Esophagus squamous epithelium (tissue), 5 donors: ENCODE measurements around the gene SRC. TPM values are rescaled to one million over a fixed set of nuclear protein-coding genes. Genes with fewer than 3 reads are reported as not detected.
A peak's percentile ranks its signal among the peaks of the same experiment; 100 is the strongest.
"Not testable (repeated sequence)": the region's sequence is repeated elsewhere in the genome, so short reads cannot be mapped to it uniquely, and the experiment has no call there.

ENCODE experiments used
- DNase-seq: peaks from one replicate; lab custom pipeline; 2025; lab: John Stamatoyannopoulos, UW
- H3K27ac ChIP-seq, 4 donors: fragments of 200-600 bp; sonication (generic); one replicate each; pipeline ENCODE4 v1.5.1; 2016 to 2019; ENCODE audit warnings: mild to moderate bottlenecking in 1 of 4
- H3K27me3 ChIP-seq, 4 donors: fragments of 200-600 bp; sonication (generic); 1 replicate in 3 of 4; 2 replicates in 1 of 4; pipeline versions ENCODE4 v1.5.1 to v1.6.0; 2017 to 2021; ENCODE audit warnings: antibody characterized with exemption in 1 of 4
- H3K36me3 ChIP-seq, 3 donors: fragments of 200-600 bp; sonication (generic); one replicate each; pipeline ENCODE4 v1.5.1; 2016 to 2019
- H3K4me1 ChIP-seq, 3 donors: fragments of 200-600 bp; sonication (generic); one replicate each; pipeline ENCODE4 v1.5.1; 2017 to 2019
- H3K4me3 ChIP-seq, 4 donors: fragments of 200-600 bp; sonication (generic); 1 replicate in 3 of 4; 2 replicates in 1 of 4; pipeline ENCODE4 v1.5.1; 2016 to 2019; ENCODE audit warnings: mild to moderate bottlenecking in 2 of 4, moderate library complexity in 1 of 4
- H3K9me3 ChIP-seq, 3 donors: fragments of 200-600 bp; sonication (generic); one replicate each; pipeline ENCODE4 v1.5.1; 2016 to 2019
- POLR2A ChIP-seq, 4 donors: fragments of 450-650 bp; IDR thresholded peaks; one replicate each; pipeline ENCODE4 v1.6.1; 2017; ENCODE audit warnings: antibody characterized with exemption in 4 of 4, mild to moderate bottlenecking in 4 of 4, moderate library complexity in 3 of 4
- WGBS, 2 donors: methylation state at CpG; one replicate each; pipeline ENCODE4 v1.1.5; 2018; 5-methylcytosine and 5-hydroxymethylcytosine counted together
- intact Hi-C: fragments of 100-400 bp; cut with DNase I; formaldehyde crosslinking; loops from one replicate; pipeline ENCODE4 v1.15.0; 2022
- total RNA-seq, 4 donors: library from RNA; depleted of rRNA; stranded (reverse); fragments of >200 nt; gene quantifications; one replicate each; pipeline ENCODE4 v1.1.0, GENCODE V29; 2016
- TF ChIP-seq, protein P1 (sequence below), 6 experiments: fragments of 450-650 bp in 4 of 6; fragments of 200-600 bp in 2 of 6; sonication (generic) in 2 of 6; IDR thresholded peaks; one replicate each; pipeline ENCODE4 v1.5.1; 2016 to 2019; ENCODE audit warnings: antibody characterized with exemption in 6 of 6, mild to moderate bottlenecking in 4 of 6, moderate library complexity in 4 of 6
- donor health status: DM: yes; HTN: yes; CAD: no.

The SRC gene
- total RNA-seq, 4 donors from 2014 or later = 32.4 to 46.5 (median 39.0) TPM

DNA sequence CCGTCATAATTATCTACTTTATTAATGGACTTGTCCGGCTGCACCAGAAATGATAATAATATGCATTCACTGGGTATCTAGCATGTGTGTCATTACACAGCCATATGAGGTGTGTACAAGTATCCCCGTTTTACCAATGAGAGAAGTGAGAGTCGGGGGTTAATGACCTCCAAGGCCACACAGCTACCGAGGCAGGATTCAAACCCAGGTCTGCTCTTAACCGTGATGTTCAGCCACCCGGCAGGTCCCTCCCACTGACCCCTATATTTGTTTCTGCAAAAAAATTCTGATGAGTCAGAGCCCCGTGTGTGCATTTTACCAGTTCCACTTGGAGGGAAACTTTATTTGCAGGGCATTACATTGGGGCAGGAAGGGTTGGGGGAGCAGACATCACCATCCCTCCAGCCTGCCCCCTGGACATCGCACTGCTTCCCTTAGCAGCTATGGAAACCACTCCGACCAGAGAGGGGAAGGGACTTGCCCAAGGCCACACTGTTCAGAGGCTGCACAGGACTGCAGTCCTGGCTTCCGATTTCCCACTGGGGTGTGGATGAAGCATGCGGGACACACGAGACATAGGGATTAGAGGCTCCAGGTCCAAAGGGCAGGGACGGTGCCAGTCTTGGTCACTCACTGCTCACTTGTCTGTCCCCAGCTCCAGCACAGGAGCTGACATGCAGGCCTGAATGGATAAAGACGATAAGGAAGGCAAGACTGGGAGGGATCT, 10.1 kb upstream of the SRC start:
- peaks cover 31 to 47% (median 34%) of the 10 kb centered on the region in 3 donors for H3K4me1 ChIP-seq
- H3K27me3 ChIP-seq = no peaks in the 10 kb centered on the region
- TF ChIP-seq, protein P1, sequence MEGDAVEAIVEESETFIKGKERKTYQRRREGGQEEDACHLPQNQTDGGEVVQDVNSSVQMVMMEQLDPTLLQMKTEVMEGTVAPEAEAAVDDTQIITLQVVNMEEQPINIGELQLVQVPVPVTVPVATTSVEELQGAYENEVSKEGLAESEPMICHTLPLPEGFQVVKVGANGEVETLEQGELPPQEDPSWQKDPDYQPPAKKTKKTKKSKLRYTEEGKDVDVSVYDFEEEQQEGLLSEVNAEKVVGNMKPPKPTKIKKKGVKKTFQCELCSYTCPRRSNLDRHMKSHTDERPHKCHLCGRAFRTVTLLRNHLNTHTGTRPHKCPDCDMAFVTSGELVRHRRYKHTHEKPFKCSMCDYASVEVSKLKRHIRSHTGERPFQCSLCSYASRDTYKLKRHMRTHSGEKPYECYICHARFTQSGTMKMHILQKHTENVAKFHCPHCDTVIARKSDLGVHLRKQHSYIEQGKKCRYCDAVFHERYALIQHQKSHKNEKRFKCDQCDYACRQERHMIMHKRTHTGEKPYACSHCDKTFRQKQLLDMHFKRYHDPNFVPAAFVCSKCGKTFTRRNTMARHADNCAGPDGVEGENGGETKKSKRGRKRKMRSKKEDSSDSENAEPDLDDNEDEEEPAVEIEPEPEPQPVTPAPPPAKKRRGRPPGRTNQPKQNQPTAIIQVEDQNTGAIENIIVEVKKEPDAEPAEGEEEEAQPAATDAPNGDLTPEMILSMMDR (IDR thresholded peaks at IDR 0.05) = no peak
- no peak for TF ChIP-seq POLR2A (IDR thresholded peaks at IDR 0.05)
- H3K9me3 ChIP-seq = no peaks in the 10 kb centered on the region
- 38 to 39% methylated on average over 11 to 12 of the region's 15 CpGs for WGBS, 2 donors
- peak overlapping the region in 2 of 4 donors; percentile 59 to 75 for H3K27ac ChIP-seq
- intact Hi-C loops = no loop called here
- no peaks in the 10 kb centered on the region for H3K36me3 ChIP-seq
- H3K4me3 ChIP-seq = no peak overlapping the region
- no peak for DNase-seq

DNA sequence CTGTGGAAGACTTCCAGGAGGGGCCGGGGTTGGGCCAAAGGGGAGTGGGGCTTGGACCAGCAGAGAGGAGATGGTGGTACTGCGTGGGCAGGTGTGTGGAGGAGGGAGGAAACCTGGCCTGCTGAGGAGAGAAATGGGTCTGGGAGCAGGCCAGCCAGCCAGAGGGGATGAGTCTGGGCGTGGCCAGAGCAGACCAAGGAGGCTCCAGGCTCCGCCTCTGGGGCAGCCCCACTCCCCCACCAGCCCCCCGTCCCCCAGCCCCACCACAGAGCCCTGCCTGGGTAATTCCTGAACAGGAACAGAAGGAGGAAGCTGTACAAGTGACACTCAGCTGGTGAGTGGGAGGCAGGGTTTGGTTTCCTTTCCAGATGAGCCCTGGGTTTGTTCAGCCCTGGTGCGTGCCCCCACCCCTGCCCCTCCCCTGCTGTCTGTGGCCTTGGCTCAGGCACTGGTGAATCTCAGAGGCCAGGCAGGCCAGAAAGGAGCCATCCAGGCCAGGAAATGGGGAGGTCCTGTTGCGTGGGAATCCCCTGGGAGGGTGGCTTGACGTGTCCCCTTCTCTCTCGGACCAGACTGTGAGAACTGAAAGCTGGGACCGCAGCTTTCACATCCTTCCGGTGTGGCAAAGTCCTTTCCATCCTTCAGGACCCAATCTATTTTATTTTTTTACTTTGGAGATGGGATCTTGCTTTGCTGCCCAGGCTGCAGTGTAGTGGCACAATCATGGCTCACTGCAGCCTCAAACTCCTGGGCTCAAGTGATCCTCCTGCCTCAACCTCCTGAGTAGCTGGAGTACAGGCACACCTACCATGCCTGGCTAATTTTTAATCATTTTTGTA, 9.4 kb upstream of the SRC start:
- H3K4me3 ChIP-seq = peak overlapping the region in 1 of 4 donors; percentile 30
- WGBS, 2 donors = 33 to 48% methylated on average over 7 to 8 of the region's 11 CpGs
- H3K36me3 ChIP-seq = no peaks in the 10 kb centered on the region
- TF ChIP-seq, protein P1 (IDR thresholded peaks at IDR 0.05) = no peak
- no peak for TF ChIP-seq POLR2A (IDR thresholded peaks at IDR 0.05)
- intact Hi-C loops = no loop called here
- no peaks in the 10 kb centered on the region for H3K27me3 ChIP-seq
- H3K9me3 ChIP-seq = no peaks in the 10 kb centered on the region
- H3K27ac ChIP-seq = peak overlapping the region in 3 of 4 donors; percentile 16 to 75 (median 59)
- no peak for DNase-seq
- H3K4me1 ChIP-seq = peaks cover 29 to 43% (median 30%) of the 10 kb centered on the region in 3 donors

DNA sequence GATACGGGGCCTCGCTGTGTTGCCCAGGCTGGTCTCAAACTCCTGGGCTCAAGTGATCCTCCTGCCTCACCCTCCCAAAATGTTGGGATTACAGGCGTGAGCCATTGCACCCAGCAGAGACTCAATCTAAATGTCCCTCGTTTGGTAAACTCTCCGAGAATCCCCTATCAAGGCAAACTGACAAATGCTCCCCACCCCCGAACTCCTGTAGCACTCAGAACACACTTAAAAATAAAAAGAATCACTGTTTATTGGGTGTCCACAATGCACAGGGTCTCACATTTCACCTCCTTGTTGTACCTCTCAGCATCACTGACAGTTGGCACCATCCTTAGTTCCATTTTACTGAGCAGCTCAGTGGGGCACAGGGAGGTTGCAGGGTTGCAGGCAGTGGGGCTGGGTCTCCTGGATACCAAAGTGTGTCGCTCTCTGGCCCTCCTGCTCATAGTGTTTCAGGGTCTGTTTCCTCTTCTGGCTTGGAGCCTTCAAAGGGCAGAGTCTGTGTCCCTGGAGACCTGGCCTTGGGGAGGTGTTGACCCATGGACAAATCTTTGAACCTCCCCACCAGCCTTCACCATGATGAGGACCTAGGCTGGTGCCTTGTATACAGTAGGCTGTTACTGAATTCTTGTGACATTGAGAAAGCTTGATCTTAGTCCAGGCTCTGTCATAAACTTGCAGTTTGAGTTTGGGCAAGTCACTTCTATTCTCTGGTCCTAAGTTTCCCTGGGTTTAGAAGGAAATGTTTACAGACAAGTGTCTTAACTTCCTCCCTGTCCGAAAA, 8.5 kb upstream of the SRC start:
- WGBS, 2 donors = 81% methylated on average over 8 of the region's 8 CpGs
- no peaks in the 10 kb centered on the region for H3K9me3 ChIP-seq
- H3K27ac ChIP-seq = peak overlapping the region in 2 of 4 donors; percentile 16 to 59
- H3K4me1 ChIP-seq = peaks cover 21 to 35% (median 22%) of the 10 kb centered on the region in 3 donors
- no peak overlapping the region for H3K4me3 ChIP-seq
- no peak for DNase-seq
- no peaks in the 10 kb centered on the region for H3K36me3 ChIP-seq
- H3K27me3 ChIP-seq = no peaks in the 10 kb centered on the region
- TF ChIP-seq, protein P1 (IDR thresholded peaks at IDR 0.05) = no peak
- no peak for TF ChIP-seq POLR2A (IDR thresholded peaks at IDR 0.05)
- intact Hi-C loops = no loop called here

DNA sequence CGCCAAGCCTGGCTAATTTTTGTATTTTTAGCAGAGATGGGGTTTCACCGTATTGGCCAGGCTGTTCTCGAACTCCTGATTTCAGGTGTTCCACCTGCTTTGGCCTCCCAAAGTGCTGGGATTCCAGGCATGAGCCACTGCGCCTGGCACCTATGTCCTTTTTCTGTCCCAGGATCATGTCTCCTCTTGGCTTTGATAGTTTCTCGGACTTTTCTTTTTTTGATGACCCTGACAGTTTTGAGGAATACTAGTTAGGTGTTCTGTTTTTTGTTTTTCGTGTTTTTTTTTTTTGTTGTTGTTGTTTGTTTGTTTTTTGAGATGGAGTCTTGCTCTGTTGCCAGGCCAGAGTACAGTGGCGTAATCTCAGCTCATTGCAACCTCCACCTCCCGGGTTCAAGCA, 7.6 kb upstream of the SRC start:
- H3K9me3 ChIP-seq, H3K27ac ChIP-seq, H3K27me3 ChIP-seq, DNase-seq, H3K36me3 ChIP-seq, intact Hi-C loops, H3K4me3 ChIP-seq: not testable (repeated sequence)
- WGBS, 2 donors = 84 to 97% methylated on average over 7 to 8 of the region's 8 CpGs
- H3K4me1 ChIP-seq = peaks cover 17 to 29% (median 18%) of the 10 kb centered on the region in 3 donors

DNA sequence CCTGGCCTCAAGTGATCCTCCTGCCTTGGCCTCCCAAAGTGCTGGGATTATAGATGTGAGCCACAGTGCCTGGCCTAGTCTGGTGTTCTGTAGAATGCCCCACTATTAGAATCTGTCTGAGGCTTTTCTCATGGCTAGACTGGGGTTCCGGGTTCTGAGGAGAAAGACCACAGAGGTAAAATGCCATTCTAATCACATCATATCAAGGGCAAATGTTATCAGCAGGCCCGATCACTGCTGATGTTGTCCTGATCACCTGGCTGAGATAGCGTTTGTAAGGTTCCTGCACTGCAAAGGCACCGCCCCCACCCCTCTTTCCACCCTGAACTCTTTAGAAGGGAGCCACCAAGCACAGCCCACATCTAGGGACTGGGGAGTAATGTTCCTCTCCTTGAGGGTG, 6.7 kb upstream of the SRC start:
- Histone ChIP-seq H3K4me3 (no peak overlapping the region), H3K27me3 (no peaks in the 10 kb centered on the region), H3K9me3 (no peaks in the 10 kb centered on the region), H3K27ac (no peak overlapping the region), H3K36me3 (no peaks in the 10 kb centered on the region), H3K4me1 (peaks cover 17 to 36% (median 24%) of the 10 kb centered on the region in 3 donors)
- TF ChIP-seq, protein P1 (IDR thresholded peaks at IDR 0.05) = no peak
- no peak for TF ChIP-seq POLR2A (IDR thresholded peaks at IDR 0.05)
- DNase-seq = no peak
- intact Hi-C loops = no loop called here
- WGBS, 2 donors = 63 to 85% methylated on average over 2 to 4 of the region's 4 CpGs

DNA sequence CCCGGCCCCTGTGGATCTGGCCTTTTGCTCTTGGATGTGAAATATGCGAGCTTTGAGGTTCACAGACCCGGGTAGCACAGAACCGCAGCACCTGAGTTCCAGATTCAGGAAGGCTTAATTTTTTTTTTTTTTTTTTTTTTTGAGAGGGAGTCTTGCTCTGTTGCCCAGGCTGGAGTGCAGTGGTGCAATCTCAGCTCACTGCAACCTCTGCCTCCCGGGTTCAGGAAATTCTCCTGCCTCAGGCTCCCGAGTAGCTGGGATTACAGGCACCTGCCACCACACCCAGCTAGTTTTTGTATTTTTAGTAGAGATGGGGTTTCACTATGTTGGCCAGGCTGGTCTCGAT, 6.2 kb upstream of the SRC start:
- DNase-seq, H3K27me3 ChIP-seq, H3K27ac ChIP-seq, H3K36me3 ChIP-seq, H3K4me3 ChIP-seq, intact Hi-C loops, H3K9me3 ChIP-seq: not testable (repeated sequence)
- 94% methylated on average over 5 to 6 of the region's 7 CpGs for WGBS, 2 donors
- peaks cover 17 to 41% (median 29%) of the 10 kb centered on the region in 3 donors for H3K4me1 ChIP-seq
